Measurements from ENCODE around the gene CDC42SE1.
"Not testable (repeated sequence)": the region's sequence is repeated elsewhere in the genome, so short reads cannot be mapped to it uniquely, and the experiment has no call there.

CDC42SE1 gene, protein sequence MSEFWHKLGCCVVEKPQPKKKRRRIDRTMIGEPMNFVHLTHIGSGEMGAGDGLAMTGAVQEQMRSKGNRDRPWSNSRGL

DNA sequence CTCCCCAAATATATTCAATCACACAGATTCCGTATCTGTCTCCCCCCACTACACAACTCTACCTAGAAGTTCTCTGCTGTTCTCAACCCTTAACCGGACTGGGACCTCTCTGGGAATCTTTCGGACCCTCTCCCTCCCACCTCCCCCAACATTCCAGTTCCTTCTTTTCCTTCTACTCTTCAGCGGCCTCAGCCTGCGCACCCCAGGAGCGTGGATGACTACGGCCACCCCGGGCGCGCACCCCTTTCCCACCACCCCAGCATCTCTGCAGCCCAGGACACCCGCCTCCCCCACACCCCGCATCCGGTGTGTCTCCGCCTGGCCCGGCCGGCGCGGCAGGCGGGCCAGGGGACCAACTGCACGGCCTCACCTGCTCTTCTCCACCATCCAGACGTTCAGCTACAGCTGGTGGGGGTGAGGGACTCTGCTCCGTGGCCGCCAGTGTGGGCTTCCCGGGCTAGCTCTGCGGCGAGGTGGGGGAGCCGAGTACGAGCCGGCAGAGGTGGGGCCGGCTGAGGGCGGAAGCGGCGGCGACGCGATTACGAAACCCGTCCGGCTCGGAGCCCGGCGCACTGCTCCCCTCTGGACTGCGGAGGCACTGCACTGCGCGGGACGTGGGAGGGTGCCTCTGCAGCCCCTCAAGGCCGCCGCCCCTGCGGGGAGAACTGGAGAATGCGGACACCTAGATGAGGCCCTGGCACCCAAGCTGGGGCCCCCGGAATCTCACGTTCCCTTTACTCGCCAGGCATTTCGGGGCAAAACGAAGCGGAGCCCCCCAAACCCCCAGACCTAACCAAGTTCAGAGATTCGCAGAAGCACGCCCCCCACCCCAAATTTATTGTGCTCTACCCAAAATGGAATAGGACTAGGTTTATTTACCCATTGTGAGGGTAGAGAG lies at the start of gene CDC42SE1:
Gene CDC42SE1, minus strand, starts transcription at position 514 of the 898 bp plus-strand sequence. CDS start 3,892 bp downstream, outside the sequence.
- FAIRE-seq = peak; percentile 78

DNA sequence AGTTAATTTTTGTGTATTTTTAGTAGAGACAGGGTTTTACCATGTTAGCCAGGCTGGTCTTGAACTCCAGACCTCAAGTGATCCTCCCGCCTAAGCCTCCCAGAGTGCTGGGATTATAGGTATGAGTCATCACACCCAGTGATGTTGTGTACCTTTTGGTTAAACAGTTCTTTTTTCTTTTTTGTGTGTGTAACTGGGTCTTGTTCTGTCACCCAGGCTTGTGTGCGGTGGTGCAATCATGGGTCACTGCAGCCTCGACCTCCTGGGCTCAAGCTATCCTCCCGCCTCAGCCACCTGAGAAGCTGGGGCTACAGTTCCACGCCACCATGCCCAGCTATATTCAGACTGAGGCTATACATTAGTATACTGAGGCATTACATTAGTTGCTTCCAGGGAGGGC lies 48.9 kb upstream of the CDC42SE1 start:
- FAIRE-seq = no peak
- DNase-seq (ENCODE audit: extremely low spot score, insufficient read length, low read depth) = no peak

More for the DNA sequence above, at the start of gene CDC42SE1:
- peak; percentile 85 for DNase-seq (ENCODE audit: extremely low spot score, insufficient read length, low read depth)

DNA sequence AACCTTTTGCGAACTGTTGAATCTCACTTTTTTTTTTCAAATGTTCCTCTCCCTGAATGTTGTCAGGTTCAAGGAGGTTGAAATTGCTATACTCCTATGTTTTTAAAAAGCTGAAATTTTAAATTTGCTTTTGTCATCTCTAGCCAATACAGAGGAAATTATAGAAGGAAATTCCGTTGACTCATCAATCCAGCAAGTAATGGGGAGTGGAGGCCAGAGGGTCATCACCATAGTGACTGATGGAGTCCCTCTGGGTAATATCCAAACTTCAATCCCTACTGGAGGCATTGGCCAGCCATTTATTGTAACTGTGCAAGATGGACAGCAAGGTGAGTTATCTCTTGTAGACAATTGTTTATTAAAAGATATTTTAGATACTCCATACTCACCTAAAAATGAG lies 47.5 kb upstream of the CDC42SE1 start:
- no peak for FAIRE-seq
- DNase-seq (ENCODE audit: extremely low spot score, insufficient read length, low read depth) = no peak

DNA sequence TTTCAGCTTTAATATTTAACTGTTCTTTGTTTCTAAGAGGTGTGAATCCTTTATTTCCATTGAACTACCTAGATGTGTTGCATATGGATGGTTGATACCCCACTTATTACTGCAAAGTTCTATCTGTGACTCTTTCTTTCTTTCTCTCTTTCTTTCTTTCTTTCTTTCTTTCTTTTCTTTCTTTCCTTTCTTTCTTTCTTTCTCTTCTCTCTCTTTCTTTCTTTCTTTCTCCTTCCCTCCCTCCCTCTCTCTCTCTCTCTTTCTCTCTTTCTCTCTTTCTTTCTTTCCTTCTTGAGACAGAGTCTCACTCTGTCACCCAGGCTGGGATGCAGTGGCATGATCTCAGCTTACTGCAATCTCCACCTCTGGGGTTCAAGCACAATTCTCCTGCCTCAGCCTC lies 45.2 kb upstream of the CDC42SE1 start:
- DNase-seq (ENCODE audit: extremely low spot score, insufficient read length, low read depth) (no peak), FAIRE-seq (no peak)

DNA sequence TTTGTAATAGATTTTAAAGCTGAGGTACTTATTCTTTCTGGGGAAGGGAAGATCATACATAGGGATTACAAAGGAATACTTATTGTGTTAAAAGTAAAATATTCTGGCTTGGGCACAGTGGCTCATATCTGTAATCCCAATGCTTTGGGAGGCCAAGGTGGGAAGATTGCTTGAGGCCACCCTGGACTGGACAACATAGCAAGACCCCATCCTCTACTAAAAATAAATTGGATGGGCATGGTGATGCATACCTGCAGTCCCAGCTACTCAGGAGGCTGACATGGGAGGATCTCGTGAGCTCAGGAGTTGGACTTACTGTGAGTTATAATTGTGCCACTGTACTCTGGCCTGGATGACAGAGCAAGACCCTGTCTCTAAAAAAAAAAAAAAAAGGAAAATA lies 38.7 kb upstream of the CDC42SE1 start:
- no peak for DNase-seq (ENCODE audit: extremely low spot score, insufficient read length, low read depth)
- FAIRE-seq = no peak

DNA sequence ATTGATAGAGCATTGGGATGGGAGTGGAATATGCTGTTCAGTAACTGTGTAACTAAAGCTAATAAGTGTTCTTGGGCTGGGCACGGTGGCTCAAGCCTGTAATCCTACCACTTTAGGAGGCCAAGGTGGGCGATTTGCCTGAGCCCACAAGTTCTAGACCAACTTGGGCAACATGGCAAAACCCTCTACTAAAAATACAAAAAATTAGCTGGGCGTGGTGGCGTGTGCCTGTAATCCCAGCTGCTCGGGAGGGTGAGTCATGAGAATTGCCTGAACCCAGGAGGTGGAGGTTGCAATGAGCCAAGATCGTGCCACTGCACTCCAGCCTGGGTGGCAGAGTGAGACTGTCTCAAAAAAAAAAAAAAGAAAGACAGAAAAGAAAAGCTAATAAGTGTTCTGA lies 38.0 kb upstream of the CDC42SE1 start:
- not testable (repeated sequence) for DNase-seq (ENCODE audit: extremely low spot score, insufficient read length, low read depth); FAIRE-seq

DNA sequence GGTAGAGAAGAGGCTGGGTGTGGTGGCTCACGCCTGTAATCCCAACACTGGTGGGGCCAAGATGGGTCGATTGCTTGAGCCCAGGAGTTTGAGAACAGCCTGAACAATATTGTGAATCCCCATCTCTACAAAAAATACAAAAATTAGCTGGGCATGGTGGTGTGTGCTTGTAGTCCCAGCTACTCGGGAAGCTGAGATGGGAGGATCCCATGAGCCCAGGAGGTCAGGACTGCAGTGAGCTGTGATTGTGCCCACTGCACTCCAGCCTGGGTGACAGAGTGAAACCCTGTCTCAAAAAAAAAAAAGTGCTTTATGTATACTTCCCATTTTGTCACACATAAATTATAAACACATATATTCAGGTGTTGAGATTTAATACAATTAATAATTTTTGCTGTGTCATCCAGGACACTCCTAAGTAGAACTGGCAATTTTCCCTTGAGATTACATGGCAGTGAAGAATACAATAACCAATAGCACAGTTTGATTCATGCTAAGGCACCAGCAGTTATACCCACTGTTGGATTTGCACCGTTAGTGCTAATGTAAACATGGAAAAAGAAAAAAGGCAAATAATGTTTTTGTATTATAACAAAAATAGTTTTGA lies 26.6 kb upstream of the CDC42SE1 start:
- DNase-seq (ENCODE audit: extremely low spot score, insufficient read length, low read depth) = no peak
- FAIRE-seq = no peak

DNA sequence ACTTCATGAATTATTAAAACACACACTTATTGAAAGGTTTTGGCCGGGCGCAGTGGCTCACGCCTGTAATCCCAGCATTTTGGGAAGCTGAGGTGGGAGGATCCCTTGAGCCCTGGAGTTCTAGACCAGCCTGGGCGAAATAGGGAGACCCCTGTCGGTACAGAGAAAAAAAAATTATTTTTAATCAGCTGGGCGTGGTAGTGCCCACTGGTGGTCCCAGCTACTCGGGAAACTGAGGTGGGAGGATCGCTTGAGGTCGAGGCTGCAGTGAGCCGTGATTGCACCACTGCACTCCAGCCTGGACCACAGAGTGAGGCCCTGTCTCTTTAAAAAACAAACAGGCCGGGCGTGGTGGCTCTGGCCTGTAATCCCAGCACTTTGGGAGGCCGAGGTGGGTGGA lies 12.8 kb upstream of the CDC42SE1 start:
- FAIRE-seq (no peak), DNase-seq (ENCODE audit: extremely low spot score, insufficient read length, low read depth) (no peak)

DNA sequence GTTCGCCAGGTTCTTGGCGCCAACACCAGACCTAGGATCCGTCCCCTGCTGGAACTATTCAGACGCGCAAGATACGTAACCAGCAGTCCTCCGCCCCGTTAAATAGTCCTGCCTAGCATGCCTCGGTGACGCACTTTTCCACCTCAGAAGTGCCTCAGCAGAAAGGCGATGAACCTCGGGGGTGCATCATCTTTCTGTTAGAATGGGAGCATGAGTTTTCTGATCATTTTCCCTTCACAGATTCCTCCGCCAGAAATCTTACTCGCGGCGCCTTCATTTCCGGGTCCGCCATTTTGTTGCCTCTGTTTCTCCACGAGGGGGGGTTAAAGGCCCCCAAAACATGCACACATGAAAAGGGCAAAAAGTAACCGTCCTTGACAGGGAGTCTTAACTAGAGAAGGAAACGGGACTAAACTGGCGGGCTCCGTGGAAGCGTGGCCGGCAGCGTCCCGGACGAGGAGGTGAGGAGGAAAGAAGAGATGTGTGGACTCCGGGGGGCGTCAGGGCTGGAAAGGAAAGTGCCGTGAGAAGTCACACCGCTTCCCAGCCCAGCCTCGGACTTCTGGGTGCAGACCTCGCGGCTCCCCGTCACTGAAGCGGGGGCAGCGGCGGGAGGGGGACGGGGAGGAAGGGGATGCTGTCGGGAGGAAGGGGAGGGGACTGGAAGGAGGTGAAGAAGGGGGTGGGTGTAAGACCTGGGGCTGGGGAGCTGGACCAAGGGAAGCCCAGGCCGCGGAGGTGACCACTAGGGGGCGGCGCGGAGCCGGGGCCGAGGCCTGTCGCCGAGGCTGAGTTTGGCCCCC lies 11.3 kb upstream of the CDC42SE1 start, which contains the start of gene GABPB2:
Gene GABPB2, plus strand, starts transcription at position 288 of the 803 bp plus-strand sequence. CDS start 17,429 bp downstream, outside the sequence.
- DNase-seq (ENCODE audit: extremely low spot score, insufficient read length, low read depth) (peak; percentile 83), FAIRE-seq (peak; percentile 83)

DNA sequence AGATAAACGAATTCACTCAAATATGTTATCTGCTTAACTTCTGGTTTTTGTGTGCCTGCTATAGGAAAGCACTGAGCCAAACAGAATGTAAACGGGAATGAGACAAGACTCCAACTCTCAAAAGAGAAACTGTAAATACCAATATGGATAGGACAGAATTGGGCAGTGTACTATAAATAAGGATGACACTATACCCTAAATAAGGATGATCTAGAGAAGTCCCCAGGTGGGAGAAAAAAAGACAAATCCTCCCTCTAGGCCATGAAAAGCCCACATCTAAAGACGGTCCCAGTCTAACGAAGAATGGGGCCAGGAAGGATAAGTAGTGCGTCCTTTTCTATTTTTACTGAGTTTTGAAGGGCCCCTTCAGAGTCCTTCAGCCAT lies 9.7 kb upstream of the CDC42SE1 start:
- no peak for FAIRE-seq
- DNase-seq (ENCODE audit: extremely low spot score, insufficient read length, low read depth) = no peak

DNA sequence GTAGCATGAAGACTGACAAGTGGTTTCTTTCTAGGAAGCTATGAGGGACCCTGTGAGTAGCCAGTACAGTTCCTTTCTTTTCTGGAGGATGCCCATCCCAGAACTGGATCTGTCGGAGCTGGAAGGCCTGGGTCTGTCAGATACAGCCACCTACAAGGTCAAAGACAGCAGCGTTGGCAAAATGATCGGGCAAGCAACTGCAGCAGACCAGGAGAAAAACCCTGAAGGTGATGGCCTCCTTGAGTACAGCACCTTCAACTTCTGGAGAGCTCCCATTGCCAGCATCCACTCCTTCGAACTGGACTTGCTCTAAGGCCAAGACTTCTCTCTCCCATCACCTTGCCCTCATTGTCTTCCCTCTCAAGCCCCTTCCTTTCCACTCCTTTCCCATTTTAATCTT lies 7.8 kb upstream of the CDC42SE1 start:
- DNase-seq (ENCODE audit: extremely low spot score, insufficient read length, low read depth) = no peak
- no peak for FAIRE-seq

DNA sequence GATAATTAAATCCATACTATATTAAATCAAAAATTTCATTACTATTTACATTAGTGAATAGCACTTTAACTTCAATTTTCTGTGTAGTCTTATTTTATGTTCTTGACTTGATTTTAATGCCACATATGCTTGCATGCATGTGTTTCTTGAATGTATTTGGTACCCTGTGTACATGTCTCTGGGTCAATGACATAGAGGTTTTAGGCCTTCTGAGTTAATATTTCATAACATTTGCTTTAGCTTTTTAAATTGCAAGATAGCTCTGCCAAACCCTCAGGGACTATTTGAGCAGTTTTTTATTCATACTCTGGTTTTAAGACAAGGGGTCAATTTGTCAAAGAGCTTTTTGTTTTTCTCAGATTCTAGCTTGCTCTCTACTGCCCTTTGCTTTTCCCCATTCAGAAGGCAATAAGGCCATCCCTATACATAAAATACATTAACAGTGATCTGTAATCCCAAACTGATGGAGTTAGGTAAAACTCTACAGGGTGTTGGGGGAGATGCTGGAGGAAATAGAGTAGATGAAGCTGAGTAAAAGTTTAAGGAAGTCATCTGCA lies 5.7 kb upstream of the CDC42SE1 start:
- FAIRE-seq = no peak
- no peak for DNase-seq (ENCODE audit: extremely low spot score, insufficient read length, low read depth)

DNA sequence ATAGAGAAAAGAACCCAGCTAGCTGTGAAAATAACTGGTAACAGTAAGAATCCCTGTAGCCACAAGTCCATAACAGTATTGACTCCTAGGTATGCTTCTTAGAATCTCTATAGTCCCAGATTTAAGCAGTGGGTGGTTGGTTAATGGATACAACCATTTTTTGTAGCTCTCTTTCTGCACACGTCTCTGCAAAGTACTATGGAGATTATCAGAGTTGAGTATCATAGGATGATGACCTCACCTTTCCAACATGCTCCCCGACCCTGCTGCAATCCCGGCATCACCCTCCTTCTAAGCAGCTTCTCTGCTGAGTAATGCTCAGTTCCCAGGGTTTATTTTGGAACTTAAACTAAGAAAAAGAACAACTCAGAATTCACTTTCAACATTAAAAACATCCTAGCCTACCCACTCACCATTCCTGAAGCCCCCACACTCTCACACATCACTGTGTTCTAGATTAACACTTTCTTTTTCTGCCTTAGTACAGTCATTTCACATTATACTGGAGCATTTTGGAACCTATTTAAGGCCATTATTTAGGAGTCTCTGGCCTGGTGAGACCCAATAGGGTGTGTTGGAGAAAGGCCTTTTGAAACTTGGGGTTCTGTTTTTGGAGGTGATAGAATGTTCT lies 3.4 kb upstream of the CDC42SE1 start:
- DNase-seq (ENCODE audit: extremely low spot score, insufficient read length, low read depth) = no peak
- FAIRE-seq = no peak

DNA sequence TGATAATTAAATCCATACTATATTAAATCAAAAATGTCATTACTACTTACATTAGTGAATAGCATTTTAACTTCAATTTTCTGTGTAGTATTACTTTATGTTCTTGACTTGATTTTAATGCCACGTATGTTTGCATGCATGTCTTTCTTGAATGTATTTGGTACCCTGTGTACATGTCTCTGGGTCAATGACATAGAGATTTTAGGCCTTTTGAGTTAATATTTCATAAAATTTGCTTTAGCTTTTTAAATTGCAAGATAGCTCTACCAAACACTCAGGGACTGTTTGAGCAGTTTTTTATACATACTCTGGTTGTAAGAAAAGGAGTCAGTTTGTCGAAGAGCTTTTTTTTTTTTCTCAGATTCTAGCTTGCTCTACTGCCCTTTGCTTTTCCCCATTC lies 2.3 kb upstream of the CDC42SE1 start:
- DNase-seq (ENCODE audit: extremely low spot score, insufficient read length, low read depth) = no peak
- FAIRE-seq = no peak

DNA sequence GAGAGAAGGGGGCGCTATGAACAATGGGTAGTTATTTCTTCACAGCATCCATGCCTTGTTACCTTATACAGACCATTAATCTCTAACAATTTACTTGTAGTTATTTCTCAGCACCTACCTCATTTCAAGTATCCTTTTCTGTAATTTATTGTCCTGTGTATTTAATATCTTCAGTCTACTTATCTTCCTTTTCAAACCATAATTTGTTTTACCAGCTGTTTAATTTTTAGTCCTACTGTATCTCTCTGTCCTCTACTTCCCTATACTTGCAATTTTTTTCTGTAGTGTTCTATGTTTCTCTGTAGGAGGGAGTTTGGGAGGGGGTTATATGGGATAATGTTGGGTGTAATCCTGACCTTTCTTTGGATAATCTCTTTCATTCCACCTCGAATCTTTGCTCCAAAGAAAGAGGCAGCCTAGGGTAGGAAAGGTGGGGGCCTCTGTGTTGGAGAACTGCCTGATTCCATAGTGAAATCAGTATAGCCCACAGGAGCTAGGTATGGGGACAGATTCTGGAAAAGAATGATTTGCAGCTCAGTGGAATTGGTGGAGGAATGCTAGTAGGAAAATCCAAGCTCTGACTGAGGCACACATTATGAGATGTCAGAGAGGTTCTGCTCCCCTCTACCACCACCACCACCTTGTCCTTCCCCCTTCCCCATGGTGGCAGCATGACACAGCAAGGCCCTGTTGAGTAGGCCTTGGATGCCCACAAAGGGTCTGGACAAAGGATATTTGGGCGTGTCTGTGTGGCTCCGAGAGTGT lies 1.4 kb upstream of the CDC42SE1 start:
- FAIRE-seq = no peak

DNA sequence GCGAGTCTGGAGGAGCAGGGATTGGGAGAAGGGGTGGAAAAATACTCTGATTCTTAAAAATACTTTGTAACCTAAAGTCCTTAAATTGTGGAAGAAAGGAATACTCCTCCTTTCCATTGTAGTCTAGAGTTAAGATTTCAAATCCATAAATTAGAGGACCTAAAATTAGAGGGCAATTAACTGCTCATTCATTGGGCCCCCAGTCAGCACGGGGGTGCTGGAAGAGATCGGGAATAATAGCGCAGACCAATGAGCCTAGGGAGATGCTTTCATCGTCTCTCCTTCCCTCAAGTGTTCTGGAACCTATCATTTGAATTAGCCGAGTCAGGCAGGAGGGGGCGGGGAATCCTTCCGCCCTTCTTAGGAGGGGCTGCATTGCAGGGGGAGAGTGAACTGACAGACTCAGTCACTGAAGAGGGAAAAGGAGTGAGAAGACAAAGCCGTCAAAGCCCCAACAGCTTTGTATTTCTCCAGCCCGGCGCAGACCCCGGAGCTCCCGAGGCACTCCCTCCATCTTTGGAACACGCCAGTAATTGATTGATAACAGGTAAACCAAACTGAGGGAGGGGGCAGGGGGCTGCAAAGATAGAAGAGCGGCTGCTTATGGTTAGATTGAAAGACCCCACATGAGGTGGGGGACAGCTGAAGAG lies 710 bp upstream of the CDC42SE1 start, which contains the start of gene MLLT11:
Gene MLLT11, plus strand, starts transcription at position 391 of the 650 bp plus-strand sequence. CDS start 6,828 bp downstream, outside the sequence.
- no peak for FAIRE-seq
- DNase-seq (ENCODE audit: extremely low spot score, insufficient read length, low read depth) = no peak

More for the DNA sequence above, 1.4 kb upstream of the CDC42SE1 start:
- no peak for DNase-seq (ENCODE audit: extremely low spot score, insufficient read length, low read depth)

DNA sequence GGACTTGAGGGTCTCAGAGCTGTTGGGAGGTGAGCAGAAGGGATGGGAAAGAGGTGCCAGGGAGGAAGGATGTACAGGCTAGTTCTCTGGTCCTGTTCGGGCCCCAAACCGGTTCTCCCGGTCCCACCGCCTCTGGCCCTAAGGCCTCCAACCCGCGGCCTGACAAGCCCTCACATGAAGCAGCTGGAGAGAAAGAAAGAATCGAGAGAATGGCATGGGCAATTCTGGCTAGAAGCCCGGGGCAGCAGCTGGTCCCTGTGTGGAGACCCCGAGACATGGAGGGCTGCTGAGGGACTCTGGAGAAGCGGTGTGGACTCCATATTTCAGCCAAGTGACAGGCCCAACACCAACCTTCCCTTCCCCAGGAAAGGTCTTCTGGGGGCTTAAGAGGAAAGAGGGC lies 730 bp downstream of the CDC42SE1 start:
- FAIRE-seq (no peak), DNase-seq (ENCODE audit: extremely low spot score, insufficient read length, low read depth) (no peak)

DNA sequence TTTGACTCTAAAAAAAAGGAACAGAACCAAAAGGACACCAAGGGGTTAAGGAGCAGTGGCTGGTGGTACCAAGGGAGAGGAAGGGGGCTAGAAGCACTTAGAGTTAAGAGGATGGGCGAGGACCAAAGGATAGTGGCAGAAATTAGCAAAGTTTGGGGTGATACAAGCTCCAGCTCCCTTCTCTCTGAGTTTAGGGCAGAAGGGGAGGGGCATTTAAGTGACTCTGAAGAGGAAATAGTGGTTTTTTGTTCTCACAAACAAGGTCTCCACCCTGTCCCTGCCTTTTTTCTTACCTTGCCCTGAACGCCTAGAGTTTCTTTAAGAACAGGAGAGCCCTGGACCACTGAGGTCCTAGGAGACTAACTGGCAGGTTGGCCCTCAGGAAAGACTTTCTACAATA lies 3.3 kb downstream of the CDC42SE1 start:
- DNase-seq (ENCODE audit: extremely low spot score, insufficient read length, low read depth) = no peak
- FAIRE-seq = peak; percentile 36
